Glutamatergic neuron (in vitro differentiated cells): ENCODE measurements around the gene FCER1G. TPM values are rescaled to one million over a fixed set of nuclear protein-coding genes. Genes with fewer than 3 reads are reported as not detected.

ENCODE experiments used
- DNase-seq: peaks from one replicate; pipeline ENCODE4 v3.0.0; 2022
- H3K27ac Mint-ChIP-seq: one replicate; pipeline ENCODE4 v1.8.0; 2020; ENCODE audit warnings: mild to moderate bottlenecking, mixed read lengths, inconsistent platforms; ENCODE audit not compliant: unreplicated experiment
- H3K27me3 Mint-ChIP-seq: one replicate; pipeline ENCODE4 v1.8.0; 2020; ENCODE audit warnings: mild to moderate bottlenecking, moderate library complexity, mixed read lengths, inconsistent platforms; ENCODE audit not compliant: unreplicated experiment
- H3K36me3 Mint-ChIP-seq: one replicate; pipeline ENCODE4 v1.8.0; 2020; ENCODE audit warnings: mild to moderate bottlenecking, mixed read lengths, inconsistent platforms; ENCODE audit not compliant: unreplicated experiment
- H3K4me1 Mint-ChIP-seq: one replicate; pipeline ENCODE4 v1.8.0; 2020; ENCODE audit warnings: mild to moderate bottlenecking, low read depth, mixed read lengths, inconsistent platforms; ENCODE audit not compliant: unreplicated experiment
- H3K4me3 Mint-ChIP-seq: one replicate; pipeline ENCODE4 v1.8.0; 2020; ENCODE audit warnings: mild to moderate bottlenecking, mixed read lengths, inconsistent platforms; ENCODE audit not compliant: unreplicated experiment
- H3K9me3 Mint-ChIP-seq: one replicate; pipeline ENCODE4 v1.8.0; 2020; ENCODE audit warnings: mild to moderate bottlenecking, moderate library complexity, mixed read lengths, inconsistent platforms; ENCODE audit not compliant: unreplicated experiment
- total RNA-seq: library from RNA; stranded (reverse); fragmentation: NEBNext Ultra II Directional; extraction: Animal tissue kit (Norgen Biotek cat#: 25700); gene quantifications from one replicate; pipeline ENCODE4 v1.2.1, GENCODE V29; 2021; ENCODE audit not compliant: unreplicated experiment
- TF ChIP-seq, protein P1 (sequence below): fragments of 200-600 bp; sonication (generic); IDR thresholded peaks from one replicate; pipeline ENCODE4 v1.5.0; 2021; ENCODE audit not compliant: partially characterized antibody, unreplicated experiment

FCER1G gene
- total RNA-seq, 1 donor from 2014 or later, result 1.3 TPM

DNA sequence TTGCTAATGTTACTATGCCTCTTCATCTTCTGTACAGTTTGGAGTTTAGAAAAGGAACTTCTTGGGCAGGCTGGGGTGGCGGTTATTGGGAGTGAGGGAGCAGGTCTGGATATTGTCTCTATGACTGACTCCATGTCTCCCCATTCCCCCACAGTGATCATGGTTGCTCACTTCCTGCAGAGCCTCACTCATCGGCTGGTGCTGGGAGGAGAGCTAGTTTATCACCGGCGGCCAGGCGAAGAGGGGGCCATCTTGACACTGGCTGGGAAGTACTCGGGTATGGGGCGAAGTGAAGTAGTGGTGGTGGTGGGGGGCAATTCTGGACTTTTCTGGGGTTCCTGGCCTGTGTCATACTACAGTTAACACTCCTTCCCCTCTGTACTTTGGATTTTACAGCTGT, 12.9 kb downstream of the FCER1G start:
- Mint-ChIP-seq H3K27ac (no peak overlapping the region), H3K4me3 (no peak overlapping the region), H3K36me3 (no peaks in the 10 kb centered on the region), H3K27me3 (peaks cover 2% of the 10 kb centered on the region), H3K4me1 (peaks cover 7% of the 10 kb centered on the region), H3K9me3 (no peaks in the 10 kb centered on the region)
- DNase-seq, result no peak
- TF ChIP-seq, protein P1, sequence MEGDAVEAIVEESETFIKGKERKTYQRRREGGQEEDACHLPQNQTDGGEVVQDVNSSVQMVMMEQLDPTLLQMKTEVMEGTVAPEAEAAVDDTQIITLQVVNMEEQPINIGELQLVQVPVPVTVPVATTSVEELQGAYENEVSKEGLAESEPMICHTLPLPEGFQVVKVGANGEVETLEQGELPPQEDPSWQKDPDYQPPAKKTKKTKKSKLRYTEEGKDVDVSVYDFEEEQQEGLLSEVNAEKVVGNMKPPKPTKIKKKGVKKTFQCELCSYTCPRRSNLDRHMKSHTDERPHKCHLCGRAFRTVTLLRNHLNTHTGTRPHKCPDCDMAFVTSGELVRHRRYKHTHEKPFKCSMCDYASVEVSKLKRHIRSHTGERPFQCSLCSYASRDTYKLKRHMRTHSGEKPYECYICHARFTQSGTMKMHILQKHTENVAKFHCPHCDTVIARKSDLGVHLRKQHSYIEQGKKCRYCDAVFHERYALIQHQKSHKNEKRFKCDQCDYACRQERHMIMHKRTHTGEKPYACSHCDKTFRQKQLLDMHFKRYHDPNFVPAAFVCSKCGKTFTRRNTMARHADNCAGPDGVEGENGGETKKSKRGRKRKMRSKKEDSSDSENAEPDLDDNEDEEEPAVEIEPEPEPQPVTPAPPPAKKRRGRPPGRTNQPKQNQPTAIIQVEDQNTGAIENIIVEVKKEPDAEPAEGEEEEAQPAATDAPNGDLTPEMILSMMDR, result no peak

GRCh38 chr1:161229896-161230295, 14.8 kb downstream of the FCER1G start:
- no peak for DNase-seq
- Mint-ChIP-seq H3K27ac (no peak overlapping the region), H3K9me3 (no peaks in the 10 kb centered on the region), H3K27me3 (peaks cover 2% of the 10 kb centered on the region), H3K36me3 (no peaks in the 10 kb centered on the region), H3K4me1 (peaks cover 7% of the 10 kb centered on the region), H3K4me3 (no peak overlapping the region)
- TF ChIP-seq, protein P1, result no peak

DNA sequence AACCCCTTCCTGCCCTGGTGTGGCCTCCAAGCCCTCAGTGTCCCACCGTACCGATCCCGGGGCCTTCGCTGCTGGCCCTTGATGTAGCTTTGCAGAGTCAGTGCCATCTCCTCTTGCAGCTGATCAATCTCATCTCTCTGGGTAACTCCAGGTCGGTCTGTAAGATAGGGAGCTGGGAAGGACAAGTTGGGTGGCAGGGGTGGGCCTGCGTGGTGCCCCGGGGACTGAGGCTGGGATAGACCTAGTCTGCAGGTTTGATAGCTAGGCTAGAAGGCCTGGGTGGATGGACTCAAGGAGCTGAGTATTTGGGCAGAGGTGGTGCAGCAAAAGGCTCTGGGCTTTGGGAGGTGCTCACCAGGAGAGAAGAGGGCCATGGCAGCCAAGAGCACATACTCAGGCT, 15.7 kb downstream of the FCER1G start:
- no peak for DNase-seq
- Mint-ChIP-seq H3K9me3 (no peaks in the 10 kb centered on the region), H3K4me3 (no peak overlapping the region), H3K27ac (no peak overlapping the region), H3K27me3 (peaks cover 5% of the 10 kb centered on the region), H3K36me3 (no peaks in the 10 kb centered on the region), H3K4me1 (peaks cover 7% of the 10 kb centered on the region)
- TF ChIP-seq, protein P1, result no peak

- Mint-ChIP-seq H3K36me3 (no peaks in the 10 kb centered on the region), H3K27me3 (peaks cover 5% of the 10 kb centered on the region), H3K27ac (no peak overlapping the region), H3K4me1 (no peaks in the 10 kb centered on the region), H3K9me3 (no peaks in the 10 kb centered on the region), H3K4me3 (no peak overlapping the region)
- DNase-seq, result no peak
- TF ChIP-seq, protein P1, result no peak
Measured at GRCh38 chr1:161233102-161233501, 18.0 kb downstream of the FCER1G start.

- Mint-ChIP-seq H3K27me3 (peaks cover 11% of the 10 kb centered on the region), H3K36me3 (no peaks in the 10 kb centered on the region), H3K27ac (no peak overlapping the region), H3K4me1 (no peaks in the 10 kb centered on the region), H3K9me3 (no peaks in the 10 kb centered on the region), H3K4me3 (no peak overlapping the region)
- DNase-seq, result no peak
- TF ChIP-seq, protein P1, result no peak
Measured at GRCh38 chr1:161235957-161236775, 21.1 kb downstream of the FCER1G start.
